NB4 (cell line): ENCODE results near the gene NPR2.

Experiments
- MYC ChIP-seq: IDR thresholded peaks from 2 replicates; pipeline ENCODE4 v1.6.1; 2011; ENCODE audit warnings: low read depth, low read length
- POLR2A ChIP-seq: IDR thresholded peaks from 2 replicates; pipeline ENCODE4 v1.6.1; 2011; ENCODE audit warnings: mild to moderate bottlenecking; ENCODE audit not compliant: insufficient read length; ENCODE audit errors: extremely low read depth
- TF ChIP-seq, protein P1 (sequence below): IDR thresholded peaks from one replicate; pipeline ENCODE4 v1.5.1; 2012; ENCODE audit warnings: low read depth, low read length
- TF ChIP-seq, protein P2 (sequence below): IDR thresholded peaks from 2 replicates; pipeline ENCODE4 v1.6.1; 2011; ENCODE audit warnings: low read depth, low read length

DNA sequence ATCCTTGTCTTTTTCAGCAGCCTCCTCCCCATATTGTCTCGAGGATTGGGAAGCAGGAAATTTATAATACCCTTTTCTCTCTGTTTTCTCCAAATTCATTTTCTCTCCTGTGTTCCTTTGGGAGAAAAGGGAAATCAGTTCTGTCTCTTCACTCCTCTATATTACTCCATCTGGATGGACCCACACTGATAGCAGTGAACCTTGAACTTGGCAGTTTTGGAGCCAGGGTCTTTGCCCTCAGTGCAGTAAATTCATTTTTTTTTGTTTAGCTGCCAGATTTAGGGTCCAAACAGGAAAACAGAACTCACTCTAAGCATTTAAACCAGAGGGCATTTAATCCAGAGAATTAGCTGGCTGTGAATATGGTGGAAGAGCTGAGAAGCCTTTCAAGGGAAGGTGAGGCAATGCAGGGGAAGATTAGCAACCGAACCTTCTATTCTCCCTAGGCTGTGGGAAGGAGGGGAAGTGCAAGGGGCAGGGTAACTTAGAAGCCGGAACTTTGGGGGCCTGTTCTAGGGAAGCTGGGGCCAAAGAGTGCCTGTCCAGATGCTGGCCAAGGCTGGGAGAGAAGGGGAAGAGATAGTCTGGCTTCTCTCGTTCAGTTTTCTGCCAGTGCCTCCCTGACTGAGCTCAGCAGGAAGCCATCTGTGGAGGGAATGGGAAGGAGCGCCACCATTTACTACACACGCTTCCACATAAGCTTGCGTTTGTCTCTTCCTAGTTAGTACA is 16.3 kb upstream of the NPR2 start:
- TF ChIP-seq, protein P1, sequence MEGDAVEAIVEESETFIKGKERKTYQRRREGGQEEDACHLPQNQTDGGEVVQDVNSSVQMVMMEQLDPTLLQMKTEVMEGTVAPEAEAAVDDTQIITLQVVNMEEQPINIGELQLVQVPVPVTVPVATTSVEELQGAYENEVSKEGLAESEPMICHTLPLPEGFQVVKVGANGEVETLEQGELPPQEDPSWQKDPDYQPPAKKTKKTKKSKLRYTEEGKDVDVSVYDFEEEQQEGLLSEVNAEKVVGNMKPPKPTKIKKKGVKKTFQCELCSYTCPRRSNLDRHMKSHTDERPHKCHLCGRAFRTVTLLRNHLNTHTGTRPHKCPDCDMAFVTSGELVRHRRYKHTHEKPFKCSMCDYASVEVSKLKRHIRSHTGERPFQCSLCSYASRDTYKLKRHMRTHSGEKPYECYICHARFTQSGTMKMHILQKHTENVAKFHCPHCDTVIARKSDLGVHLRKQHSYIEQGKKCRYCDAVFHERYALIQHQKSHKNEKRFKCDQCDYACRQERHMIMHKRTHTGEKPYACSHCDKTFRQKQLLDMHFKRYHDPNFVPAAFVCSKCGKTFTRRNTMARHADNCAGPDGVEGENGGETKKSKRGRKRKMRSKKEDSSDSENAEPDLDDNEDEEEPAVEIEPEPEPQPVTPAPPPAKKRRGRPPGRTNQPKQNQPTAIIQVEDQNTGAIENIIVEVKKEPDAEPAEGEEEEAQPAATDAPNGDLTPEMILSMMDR: no peak
- TF ChIP-seq POLR2A: no peak
- TF ChIP-seq, protein P2, sequence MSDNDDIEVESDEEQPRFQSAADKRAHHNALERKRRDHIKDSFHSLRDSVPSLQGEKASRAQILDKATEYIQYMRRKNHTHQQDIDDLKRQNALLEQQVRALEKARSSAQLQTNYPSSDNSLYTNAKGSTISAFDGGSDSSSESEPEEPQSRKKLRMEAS: no peak
- no peak for TF ChIP-seq MYC
